DMS153 treated with DMSO at 0.1 percent for 48 hours (cell line): ENCODE measurements around the gene REC8.
"Not testable (repeated sequence)": the region's sequence is repeated elsewhere in the genome, so short reads cannot be mapped to it uniquely, and the experiment has no call there.

Experiments used
- DNase-seq: peaks from one replicate; lab custom pipeline; 2025; ENCODE audit not compliant: unreplicated experiment; lab: John Stamatoyannopoulos, UW

REC8 gene

DNA sequence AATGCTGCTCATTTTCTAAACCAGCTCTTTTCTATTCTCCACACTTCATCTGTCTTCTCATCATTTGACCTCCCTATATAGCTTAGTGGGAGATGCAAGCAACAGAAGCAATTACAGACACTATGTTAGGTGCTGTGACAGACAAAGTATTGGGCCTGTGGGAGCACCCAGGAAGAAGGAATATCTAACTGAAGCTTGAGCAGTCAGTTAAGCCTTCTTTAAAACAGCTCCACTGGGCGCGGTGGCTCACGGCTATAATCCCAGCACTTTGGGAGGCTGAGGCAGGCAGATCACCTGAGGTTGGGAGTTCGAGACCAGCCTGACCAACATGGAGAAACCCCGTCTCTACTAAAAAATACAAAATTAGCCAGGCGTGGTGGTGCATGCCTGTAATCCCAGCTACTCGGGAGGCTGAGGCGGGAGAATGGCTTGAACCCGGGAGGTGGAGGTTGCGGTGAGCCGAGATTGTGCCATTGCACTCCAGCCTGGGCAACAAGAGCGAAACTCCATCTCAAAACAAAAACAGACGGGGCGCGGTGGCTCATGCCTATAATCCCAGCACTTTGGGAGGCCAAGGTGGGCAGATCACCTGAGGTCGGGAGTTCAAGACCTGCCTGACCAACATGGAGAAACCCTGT is 31.5 kb downstream of the REC8 start:
- DNase-seq = not testable (repeated sequence)

DNA sequence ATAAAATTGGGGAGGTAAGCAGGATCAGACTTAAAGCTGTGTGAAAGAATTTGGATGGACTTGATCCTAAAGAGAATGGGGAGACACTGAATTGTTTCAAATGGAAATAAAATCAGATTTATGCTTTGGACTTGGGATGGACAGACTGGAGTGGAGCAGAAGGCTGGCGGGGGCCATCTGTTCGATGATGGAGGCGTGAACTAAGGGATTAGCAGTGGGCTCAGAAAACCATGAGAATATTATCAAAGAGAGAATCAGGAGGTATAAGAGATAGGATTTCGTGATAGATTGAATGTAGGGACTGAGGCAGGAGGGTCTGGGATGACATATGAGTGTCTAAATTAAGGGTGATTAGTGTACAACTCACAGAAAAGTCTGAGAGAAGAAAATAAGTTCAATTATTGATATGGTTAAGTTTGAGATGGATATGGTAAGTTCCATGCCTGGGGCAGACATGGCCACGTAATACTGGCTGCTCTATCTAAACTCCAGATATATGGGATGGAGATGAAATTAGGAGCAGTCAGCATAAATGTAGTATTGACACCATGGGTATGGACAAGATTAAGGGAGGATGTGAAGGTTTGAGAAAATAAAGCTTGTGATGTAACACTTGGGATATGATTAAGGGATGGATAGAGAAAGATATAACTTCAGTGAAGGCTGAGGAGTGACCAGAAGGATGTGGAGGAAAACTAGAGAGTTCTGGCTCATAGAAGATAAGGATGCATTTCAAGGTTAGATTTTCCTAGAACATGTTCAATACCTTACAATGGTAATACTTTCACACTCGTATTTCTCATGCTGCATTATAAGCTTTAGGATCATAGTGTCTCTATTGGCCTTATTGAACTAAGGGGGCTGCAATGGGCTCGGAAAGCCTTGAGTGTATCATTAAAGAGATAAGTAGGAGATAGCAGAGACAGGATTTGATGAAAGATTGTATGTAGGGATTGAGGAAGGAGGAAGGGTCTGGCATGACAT is 32.6 kb downstream of the REC8 start:
- DNase-seq = no peak

DNA sequence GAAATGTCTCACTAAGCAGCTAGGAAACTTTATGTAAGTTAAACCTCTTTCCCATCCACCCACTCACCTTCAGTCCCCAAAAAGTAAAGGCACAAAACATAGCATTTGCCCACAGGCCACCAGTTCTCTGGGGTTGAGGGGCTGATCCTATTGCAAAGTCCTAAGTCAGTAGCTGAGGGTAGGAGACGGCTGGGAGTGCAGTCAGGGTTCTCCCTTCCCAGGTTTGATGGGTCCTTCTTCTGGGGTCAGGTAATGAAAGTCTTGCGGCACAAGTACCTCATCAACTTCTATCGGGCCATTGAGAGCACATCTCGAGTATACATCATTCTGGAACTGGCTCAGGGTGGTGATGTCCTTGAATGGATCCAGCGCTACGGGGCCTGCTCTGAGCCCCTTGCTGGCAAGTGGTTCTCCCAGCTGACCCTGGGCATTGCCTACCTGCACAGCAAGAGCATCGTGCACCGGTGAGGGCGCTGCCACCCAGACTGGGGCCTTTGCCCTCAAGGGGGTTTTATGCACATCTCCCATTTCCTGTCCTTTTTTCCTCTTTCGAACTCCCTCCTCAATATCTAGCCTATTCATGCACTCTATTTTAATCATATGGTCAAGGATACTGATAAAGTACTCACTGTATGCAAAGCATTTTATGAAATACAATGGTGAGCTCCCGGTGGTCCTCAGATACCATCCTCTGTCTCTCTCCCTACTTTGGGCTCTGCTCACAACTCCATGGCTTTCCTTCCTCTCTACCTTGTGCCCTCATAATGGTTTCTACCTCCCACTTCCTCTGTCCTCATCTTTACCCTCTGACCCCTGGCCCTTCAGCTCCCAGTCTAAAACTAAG is 34.6 kb downstream of the REC8 start:
- DNase-seq = no peak

DNA sequence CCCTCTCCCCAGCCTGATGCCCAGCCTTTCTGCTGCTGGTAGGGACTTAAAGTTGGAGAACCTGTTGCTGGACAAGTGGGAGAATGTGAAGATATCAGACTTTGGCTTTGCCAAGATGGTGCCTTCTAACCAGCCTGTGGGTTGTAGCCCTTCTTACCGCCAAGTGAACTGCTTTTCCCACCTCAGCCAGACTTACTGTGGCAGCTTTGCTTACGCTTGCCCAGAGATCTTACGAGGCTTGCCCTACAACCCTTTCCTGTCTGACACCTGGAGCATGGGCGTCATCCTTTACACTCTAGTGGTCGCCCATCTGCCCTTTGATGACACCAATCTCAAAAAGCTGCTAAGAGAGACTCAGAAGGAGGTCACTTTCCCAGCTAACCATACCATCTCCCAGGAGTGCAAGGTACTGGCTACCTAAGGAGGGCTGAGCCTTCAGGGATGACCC is 35.2 kb downstream of the REC8 start:
- no peak for DNase-seq

DNA sequence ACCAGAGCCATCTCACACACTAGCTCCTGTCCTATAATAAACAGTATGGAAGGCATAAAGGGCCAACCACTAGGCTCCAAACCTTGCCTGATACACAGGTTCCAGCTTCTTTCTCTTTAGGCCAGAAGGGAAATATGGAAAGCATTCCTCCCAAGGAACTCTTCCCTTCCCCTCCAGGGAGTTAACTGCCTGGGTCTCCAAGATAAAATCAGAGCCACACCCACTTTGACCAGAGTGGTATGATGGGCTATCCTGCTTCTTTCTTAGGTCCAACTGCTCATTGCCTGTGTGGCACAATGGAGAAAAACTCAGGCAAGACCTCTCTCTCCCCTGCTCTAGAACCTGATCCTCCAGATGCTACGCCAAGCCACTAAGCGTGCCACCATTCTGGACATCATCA is 35.7 kb downstream of the REC8 start:
- DNase-seq = no peak

DNA sequence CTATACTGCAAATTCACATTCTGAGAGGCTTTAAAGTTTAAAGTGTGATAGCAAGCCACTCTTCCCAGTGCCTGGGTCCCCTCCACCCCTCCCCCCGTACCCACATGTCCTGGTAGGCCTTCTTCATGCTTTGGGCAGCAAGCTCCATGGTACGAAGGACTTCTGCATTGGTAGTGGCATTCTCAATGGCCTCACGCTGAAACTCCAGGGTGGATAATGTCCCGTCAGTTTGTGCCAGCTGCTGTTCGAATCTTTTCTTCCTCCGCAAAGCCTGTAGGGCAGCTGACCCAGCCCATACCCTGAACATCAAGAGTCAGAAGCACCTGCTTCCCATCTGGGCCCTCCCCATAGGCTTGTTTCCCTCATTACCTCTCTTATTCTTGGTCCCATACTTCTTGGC is 39.4 kb downstream of the REC8 start:
- no peak for DNase-seq

DNA sequence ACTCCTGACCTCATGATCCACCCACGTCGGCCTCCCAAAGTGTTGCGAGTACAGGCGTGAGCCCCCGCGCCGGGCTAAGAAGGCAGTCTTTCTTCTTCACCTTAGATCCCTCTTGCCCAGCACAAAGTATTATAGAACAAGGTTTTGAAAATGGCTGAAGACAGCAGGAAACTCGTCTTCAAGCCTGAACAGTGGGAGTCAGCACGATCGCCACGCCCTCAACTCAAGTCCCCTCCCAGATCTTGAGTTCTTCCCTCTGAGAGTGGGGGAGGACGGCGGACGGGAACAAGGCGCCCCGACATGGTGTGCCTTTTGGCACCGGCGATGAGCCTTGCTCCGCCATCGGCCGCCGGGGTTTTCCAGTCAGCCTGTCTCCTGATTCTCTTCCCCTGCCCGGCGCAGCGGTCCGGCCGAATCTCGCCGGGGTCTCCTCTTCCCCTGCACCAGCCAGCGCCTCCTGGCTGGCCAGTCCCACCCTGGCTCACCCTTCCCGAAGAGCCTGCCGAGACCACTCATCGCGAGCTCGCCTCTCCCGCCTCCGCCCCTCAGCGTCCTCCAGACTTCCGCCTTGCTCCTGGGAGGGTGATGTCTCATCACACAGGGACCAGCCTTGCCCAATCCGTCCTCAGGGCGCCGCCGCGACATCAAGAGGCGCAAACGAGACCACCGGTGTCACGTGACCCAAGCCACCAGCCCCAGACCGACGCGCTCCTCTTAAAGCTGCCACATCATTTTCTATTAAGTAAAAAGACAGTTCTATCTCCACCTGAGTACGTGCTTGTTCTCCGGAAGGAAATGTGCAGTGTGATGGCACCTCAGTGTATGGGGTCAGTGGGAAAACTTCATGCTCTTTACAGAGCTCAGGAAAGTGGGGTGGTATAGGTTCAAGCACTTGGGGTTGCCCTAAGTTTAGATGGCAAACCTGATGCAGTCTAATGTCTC is 41.3 kb downstream of the REC8 start, which contains the start of gene CHMP4A:
Gene CHMP4A, minus strand, starts transcription at position 565 of the 942 bp plus-strand sequence. Its CDS starts 49 bp downstream, at position 516.
- peak; percentile 67 for DNase-seq

DNA sequence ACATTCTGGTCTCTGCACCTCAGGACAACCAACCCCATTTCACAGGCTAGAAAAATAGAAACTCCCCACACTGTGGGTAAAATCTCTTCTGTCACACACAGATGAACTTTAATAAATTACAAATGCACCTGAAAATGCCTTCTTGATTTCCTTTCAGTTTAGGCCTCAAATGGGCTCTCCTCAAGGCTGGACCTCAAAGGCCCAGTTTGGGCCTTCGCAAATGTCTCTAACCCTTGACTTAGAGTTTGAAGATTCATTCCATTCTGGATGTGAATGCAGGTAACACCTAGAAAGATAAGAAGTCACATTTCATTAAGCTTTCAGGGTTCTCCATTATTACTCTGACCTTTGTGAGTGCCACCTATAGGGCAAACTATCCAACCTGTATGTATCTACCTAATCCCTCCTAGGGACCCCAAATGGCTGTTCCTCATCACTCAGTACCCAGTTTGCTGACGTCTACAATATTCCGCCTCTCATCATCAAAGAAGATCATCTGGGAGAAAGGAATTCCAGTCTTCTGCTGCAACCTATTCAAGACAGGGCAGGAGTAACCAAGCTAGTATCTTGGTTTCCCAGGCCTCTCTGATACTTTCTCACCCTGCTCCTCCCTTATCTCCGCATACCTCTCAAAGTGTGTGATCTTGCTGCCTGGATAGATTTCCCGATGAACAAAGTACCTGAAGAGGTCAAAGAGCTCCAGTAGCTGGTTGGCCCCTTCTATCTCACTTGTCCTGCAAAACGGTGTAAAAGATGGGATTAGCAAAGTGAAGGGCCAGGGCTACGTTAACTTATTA is 42.2 kb downstream of the REC8 start:
- DNase-seq = no peak

DNA sequence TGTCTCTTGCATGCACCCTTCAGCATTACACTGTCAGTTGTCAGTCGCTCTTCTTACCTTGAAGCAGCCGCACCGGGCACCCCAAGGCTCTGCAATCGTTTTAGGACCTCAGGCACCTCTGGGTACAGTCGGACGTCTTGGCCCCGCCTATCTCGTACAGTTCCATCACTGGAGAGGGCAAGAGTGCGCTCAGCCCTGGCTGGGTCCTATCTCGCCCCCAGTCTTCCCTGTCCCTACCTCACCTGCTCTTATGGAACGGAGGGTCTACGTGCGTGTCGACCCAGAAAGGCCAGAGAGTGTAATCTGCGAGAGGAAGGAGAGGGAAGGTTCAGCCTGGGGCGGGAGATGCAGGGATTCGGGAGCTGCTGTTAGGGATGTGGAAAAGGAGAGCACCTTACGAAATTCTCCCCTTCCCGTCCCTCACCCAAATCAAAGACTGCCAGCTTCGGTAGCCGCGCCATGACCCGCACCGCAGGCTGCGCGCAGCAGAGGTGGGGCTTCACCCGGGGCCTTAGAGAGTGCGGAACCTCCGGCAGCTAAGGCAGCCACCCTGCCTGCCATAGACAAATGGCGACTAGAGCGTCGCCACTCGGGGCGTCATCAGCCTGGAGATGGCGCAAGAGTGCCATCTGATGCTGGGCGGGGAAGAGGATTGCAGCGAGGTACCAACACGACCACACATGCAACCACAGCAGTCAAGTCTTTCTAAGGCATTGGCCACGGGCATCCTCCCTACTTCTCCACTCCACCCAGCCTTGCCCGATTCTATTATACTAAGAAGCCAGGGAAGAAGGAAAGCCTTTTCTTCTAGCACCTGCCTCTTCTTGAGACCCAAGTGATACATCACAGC is 43.8 kb downstream of the REC8 start, which contains the start of gene MDP1:
Gene MDP1, minus strand, starts transcription at position 572 of the 850 bp plus-strand sequence. Its CDS starts 111 bp downstream, at position 461.
- DNase-seq = peak; percentile 68

DNA sequence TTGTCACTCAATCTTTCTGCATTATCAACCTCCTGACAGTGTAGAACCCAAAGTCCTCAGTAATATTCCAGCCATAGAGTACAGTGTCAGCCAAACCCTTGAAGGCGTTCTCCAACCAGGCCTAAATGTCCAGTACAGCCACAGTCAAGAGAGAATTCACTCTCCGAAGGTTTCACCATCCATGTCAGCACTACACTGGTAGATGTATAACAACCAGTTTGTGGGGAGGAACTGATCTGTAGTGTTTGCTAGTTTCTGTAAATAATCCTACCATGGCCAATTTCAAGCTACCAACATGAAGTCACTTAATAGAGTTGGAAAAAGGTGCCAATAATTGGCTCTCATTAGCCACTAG is 44.4 kb downstream of the REC8 start:
- no peak for DNase-seq

DNA sequence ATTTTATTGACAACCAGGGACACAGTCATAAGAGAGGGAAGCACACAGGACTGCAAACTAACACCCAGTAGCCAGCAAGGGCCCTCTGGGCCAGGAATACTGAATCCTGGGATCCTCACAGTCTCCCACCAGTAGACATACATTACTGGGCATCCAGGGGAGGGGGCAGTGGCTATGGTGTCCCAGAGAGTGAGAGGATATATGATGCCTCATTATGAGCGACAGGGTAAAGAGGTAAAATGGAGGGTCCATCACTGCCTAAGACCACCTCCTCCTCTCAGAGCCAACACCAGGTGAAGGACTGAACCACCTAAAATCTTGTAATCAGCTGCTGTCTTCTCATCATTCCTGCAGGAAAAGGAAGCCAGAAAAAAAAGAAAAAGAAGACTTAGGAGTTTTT is 45.0 kb downstream of the REC8 start:
- not testable (repeated sequence) for DNase-seq

DNA sequence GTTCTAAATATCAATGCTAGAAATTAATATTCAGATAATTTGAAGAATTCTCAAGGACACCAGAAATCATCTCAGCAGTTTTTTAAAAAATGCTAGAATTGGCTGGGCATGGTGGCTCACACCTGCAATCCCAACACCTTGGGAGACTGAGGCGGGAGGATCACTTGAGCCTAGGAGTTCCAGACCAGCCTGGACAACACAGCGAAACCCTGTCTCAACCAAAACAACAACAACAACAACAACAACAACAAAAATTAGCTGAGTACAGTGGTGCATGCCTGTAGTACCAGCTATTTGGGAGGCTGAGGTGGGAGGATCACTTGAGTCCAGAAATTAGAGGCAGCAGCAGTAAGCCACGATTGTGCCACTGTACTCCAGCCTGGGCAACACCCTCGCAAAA is 47.2 kb downstream of the REC8 start:
- no peak for DNase-seq

DNA sequence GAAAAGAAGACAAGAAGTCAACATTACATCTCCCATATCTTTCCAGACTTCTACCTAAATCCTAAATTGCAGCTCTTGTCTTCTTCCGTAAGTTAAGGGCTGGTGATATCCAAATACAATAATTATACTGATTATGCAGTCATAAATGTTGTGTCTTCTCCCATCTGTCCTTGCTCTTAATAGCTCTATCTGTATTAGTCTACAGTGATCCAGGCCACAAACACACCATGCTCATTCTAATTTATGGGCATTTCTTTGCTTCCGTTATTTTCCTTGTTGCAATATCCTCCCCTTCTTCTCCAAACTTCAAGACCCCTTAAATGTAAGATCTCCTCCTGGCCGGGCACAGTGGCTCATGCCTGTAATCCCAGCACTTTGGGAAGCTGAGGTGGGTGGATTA is 47.6 kb downstream of the REC8 start:
- no peak for DNase-seq

DNA sequence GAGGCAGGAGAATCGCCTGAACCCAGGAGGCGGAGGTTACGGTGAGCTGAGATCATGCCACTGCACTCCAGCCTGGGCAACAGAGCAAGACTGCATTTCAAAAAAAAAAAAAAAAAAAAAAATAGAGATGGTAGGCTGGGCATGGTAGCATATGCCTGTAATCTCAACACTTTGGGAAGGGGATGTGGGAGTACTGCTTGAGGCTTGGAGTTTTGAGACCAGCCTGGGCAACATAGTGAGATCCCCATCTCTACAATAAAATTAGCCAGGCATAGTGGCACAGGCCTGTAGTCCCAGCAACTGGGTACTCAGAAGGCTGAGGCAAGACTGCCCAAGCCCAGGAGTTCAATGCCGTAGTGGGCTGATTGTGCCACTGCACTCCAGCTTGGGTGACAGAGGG is 51.1 kb downstream of the REC8 start:
- DNase-seq = not testable (repeated sequence)

DNA sequence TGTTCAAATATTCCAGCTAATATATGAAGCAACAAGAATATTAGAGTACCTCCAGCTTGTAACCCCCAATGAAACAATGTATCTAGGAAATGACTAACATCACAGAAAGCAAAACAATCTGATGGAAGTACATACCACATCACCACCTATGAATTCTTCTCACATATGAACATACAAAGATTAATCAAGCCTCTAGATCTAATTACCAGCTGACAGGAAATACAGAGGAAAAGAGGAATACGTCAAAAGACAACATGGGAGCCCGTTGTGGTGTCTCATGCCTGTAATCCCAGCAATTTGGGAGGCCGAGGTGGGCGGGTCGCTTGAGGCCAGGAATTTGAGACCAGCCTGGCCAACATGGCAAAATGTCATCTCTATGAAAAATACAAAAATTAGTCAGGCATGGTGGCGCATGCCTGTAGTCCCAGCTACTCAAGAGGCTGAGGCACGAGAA is 52.8 kb downstream of the REC8 start:
- DNase-seq = no peak

DNA sequence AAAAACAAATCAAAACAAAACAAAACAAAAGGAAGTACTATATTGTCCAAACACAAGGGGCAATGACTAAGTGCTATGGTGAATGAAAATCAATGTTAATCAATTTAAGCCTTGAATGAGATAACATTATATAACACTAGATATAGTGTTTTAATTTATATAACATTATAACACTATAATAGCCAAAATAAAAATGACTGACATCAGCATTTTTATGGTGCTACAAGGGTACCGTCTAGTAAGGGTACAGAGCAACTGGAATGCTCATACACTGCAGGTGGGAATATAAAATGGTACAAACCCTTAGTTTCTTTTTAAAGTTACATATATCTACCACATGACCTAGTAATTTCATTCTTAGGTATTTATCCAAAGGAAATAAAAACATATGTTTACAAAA is 54.6 kb downstream of the REC8 start:
- DNase-seq = no peak

DNA sequence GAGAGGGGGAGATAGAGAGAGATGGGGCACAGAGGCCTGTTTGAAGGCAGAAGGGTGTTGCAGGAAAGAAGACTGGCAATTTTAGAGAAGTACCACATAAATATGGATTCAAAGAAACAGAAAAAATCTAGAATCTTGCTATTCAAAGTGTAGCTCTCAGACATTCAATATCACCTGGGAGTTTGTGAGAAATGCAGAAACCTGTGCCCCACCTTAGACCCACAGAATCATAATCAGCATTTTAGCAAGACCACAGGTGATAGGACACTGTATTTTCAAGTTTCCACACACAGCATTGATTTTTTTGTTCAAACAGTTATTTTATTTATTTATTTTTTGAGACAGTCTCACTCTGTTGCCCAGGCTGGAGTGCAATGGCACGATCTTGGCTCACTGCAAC is 57.0 kb downstream of the REC8 start:
- DNase-seq = no peak
